Measurements from ENCODE around the gene SLC34A3.
"Not testable (repeated sequence)": the region's sequence is repeated elsewhere in the genome, so short reads cannot be mapped to it uniquely, and the experiment has no call there.

SLC34A3 gene

GRCh38 chr9:137232510-137232909 lies 1.8 kb downstream of the SLC34A3 start:
- Mint-ChIP-seq H3K4me1 (ENCODE audit: low read depth in 2 of 2) (peaks cover 4 to 10% of the 10 kb centered on the region in 2 donors), H3K9me3 (no peaks in the 10 kb centered on the region), H3K27ac (no peak overlapping the region), H3K27me3 (peaks cover 13 to 34% of the 10 kb centered on the region in 2 donors), H3K36me3 (ENCODE audit: insufficient read depth) (no peaks in the 10 kb centered on the region), H3K4me3 (no peak overlapping the region)
- DNase-seq (no peak), ATAC-seq (replicated peaks) (no peak)

- Mint-ChIP-seq H3K27ac (no peak overlapping the region), H3K4me3 (no peak overlapping the region), H3K9me3 (no peaks in the 10 kb centered on the region), H3K27me3 (peaks cover 9 to 28% of the 10 kb centered on the region in 2 donors), H3K36me3 (ENCODE audit: insufficient read depth) (no peaks in the 10 kb centered on the region), H3K4me1 (ENCODE audit: low read depth in 2 of 2) (peaks cover 2 to 7% of the 10 kb centered on the region in 2 donors)
- DNase-seq (no peak), ATAC-seq (replicated peaks) (no peak)
Measured at GRCh38 chr9:137233143-137233980, 2.7 kb downstream of the SLC34A3 start.

GRCh38 chr9:137234055-137234697 lies 3.5 kb downstream of the SLC34A3 start:
- Mint-ChIP-seq H3K27me3 (peaks cover 9 to 28% of the 10 kb centered on the region in 2 donors), H3K4me1 (ENCODE audit: low read depth in 2 of 2) (peaks cover 7 to 11% of the 10 kb centered on the region in 2 donors), H3K9me3 (no peaks in the 10 kb centered on the region), H3K27ac (no peak overlapping the region), H3K4me3 (no peak overlapping the region), H3K36me3 (ENCODE audit: insufficient read depth) (no peaks in the 10 kb centered on the region)
- no peak for DNase-seq
- no peak for ATAC-seq (replicated peaks)

GRCh38 chr9:137234758-137235423 lies 4.2 kb downstream of the SLC34A3 start:
- H3K9me3 Mint-ChIP-seq = no peaks in the 10 kb centered on the region
- no peak overlapping the region for H3K27ac Mint-ChIP-seq
- no peak for DNase-seq
- peaks cover 9 to 28% of the 10 kb centered on the region in 2 donors for H3K27me3 Mint-ChIP-seq
- peaks cover 4% of the 10 kb centered on the region for H3K36me3 Mint-ChIP-seq (ENCODE audit: insufficient read depth)
- no peak overlapping the region for H3K4me3 Mint-ChIP-seq
- ATAC-seq (replicated peaks) = no peak
- H3K4me1 Mint-ChIP-seq (ENCODE audit: low read depth in 2 of 2) = peaks cover 9 to 11% of the 10 kb centered on the region in 2 donors

GRCh38 chr9:137235424-137236237 lies 4.9 kb downstream of the SLC34A3 start:
- Mint-ChIP-seq H3K27me3 (peaks cover 9 to 28% of the 10 kb centered on the region in 2 donors), H3K27ac (no peak overlapping the region), H3K4me3 (no peak overlapping the region), H3K36me3 (ENCODE audit: insufficient read depth) (peaks cover 4% of the 10 kb centered on the region), H3K9me3 (no peaks in the 10 kb centered on the region), H3K4me1 (ENCODE audit: low read depth in 2 of 2) (peaks cover 9 to 11% of the 10 kb centered on the region in 2 donors)
- DNase-seq (no peak), ATAC-seq (replicated peaks) (no peak)

- Mint-ChIP-seq H3K27ac (no peak overlapping the region), H3K36me3 (ENCODE audit: insufficient read depth) (peaks cover 11% of the 10 kb centered on the region), H3K27me3 (peaks cover 9 to 23% of the 10 kb centered on the region in 2 donors), H3K4me1 (ENCODE audit: low read depth in 2 of 2) (peaks cover 11 to 16% of the 10 kb centered on the region in 2 donors), H3K9me3 (no peaks in the 10 kb centered on the region), H3K4me3 (no peak overlapping the region)
- DNase-seq (peak; percentile 87 to 89 (median 88)), ATAC-seq (replicated peaks) (peak; percentile 27)
Measured at GRCh38 chr9:137236238-137236935, 5.7 kb downstream of the SLC34A3 start.

- Mint-ChIP-seq H3K9me3 (no peaks in the 10 kb centered on the region), H3K4me3 (no peak overlapping the region), H3K36me3 (ENCODE audit: insufficient read depth) (peaks cover 15% of the 10 kb centered on the region), H3K27ac (no peak overlapping the region), H3K4me1 (ENCODE audit: low read depth in 2 of 2) (peaks cover 11 to 16% of the 10 kb centered on the region in 2 donors), H3K27me3 (peaks cover 4 to 17% of the 10 kb centered on the region in 2 donors)
- no peak for ATAC-seq (replicated peaks)
- no peak for DNase-seq
Measured at GRCh38 chr9:137236936-137237421, 6.3 kb downstream of the SLC34A3 start.

GRCh38 chr9:137237759-137238726 lies 7.3 kb downstream of the SLC34A3 start:
- Mint-ChIP-seq H3K27me3 (peaks cover 0 to 14% of the 10 kb centered on the region in 2 donors), H3K36me3 (ENCODE audit: insufficient read depth) (peaks cover 26% of the 10 kb centered on the region), H3K27ac (peak overlapping the region in 1 of 2 donors; percentile 82), H3K4me1 (ENCODE audit: low read depth in 2 of 2) (peaks cover 18 to 19% of the 10 kb centered on the region in 2 donors), H3K9me3 (no peaks in the 10 kb centered on the region), H3K4me3 (peak overlapping the region in 1 of 2 donors; percentile 19)
- ATAC-seq (replicated peaks) (no peak), DNase-seq (no peak)

GRCh38 chr9:137239541-137240200 lies 9.0 kb downstream of the SLC34A3 start:
- not testable (repeated sequence) for DNase-seq; H3K9me3 Mint-ChIP-seq; ATAC-seq (replicated peaks)
- Mint-ChIP-seq H3K27ac (peak overlapping the region in 1 of 2 donors; percentile 97), H3K4me3 (peak overlapping the region; percentile 86 to 97), H3K27me3 (peaks cover 0 to 10% of the 10 kb centered on the region in 2 donors), H3K36me3 (ENCODE audit: insufficient read depth) (peaks cover 38% of the 10 kb centered on the region), H3K4me1 (ENCODE audit: low read depth in 2 of 2) (peaks cover 23 to 26% of the 10 kb centered on the region in 2 donors)

- H3K27ac Mint-ChIP-seq = peak overlapping the region; percentile 91 to 97
Measured at GRCh38 chr9:137240318-137240840, 9.7 kb downstream of the SLC34A3 start.

More at GRCh38 chr9:137240318-137240840, 9.7 kb downstream of the SLC34A3 start:
- peaks cover 0 to 3% of the 10 kb centered on the region in 2 donors for H3K27me3 Mint-ChIP-seq
- DNase-seq (peak in 2 of 3 experiments; percentile 65 to 70), ATAC-seq (replicated peaks) (peak; percentile 40)
- H3K4me1 Mint-ChIP-seq (ENCODE audit: low read depth in 2 of 2) = peaks cover 20 to 22% of the 10 kb centered on the region in 2 donors
- H3K36me3 Mint-ChIP-seq (ENCODE audit: insufficient read depth) = peaks cover 38% of the 10 kb centered on the region
- H3K9me3 Mint-ChIP-seq = no peaks in the 10 kb centered on the region
- peak overlapping the region; percentile 86 to 97 for H3K4me3 Mint-ChIP-seq
